Measurements from ENCODE around the gene GPR25.

The GPR25 gene

DNA sequence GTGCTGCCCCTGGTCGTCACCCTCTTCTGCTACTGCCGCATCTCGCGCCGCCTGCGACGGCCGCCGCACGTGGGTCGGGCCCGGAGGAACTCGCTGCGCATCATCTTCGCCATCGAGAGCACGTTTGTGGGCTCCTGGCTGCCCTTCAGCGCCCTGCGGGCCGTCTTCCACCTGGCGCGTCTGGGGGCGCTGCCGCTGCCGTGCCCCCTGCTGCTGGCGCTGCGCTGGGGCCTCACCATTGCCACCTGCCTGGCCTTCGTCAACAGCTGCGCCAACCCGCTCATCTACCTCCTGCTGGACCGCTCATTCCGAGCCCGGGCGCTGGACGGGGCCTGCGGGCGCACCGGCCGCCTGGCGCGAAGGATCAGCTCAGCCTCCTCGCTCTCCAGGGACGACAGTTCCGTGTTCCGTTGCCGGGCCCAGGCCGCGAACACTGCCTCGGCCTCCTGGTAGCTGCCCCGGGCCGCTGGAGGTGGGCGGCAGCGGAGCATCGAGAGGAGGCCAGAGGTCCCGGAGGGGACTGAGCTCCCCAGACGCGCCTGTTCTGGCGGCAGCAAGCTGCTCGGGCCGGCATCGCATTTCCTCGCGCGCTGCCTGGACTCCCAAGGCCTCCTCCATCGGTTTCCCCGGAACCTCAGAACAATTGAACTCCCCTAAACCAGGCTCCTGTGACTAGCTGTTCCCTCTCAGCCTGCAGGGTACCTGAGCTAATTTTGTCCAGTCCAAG, 1.1 kb downstream of the GPR25 start:
- no peak for DNase-seq

DNA sequence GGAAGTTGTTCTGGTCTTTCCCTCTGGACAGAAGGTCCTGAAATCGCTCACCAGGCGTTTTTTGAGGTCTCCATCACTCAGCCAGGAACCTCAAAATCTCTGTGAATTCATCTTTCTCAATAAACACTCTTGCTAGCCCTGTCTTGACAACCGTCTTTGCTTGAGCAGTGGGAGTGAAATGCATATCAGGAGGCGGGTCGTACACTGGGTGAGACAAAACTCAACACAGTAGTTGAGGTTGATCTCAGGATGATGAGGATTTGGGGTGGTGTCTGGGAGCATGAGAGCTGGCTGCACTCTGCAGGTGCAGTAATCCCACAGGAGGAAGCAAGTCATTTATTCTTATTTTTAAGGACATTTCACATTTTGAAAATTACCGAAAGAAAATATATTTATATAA, 1.9 kb downstream of the GPR25 start:
- no peak for DNase-seq

DNA sequence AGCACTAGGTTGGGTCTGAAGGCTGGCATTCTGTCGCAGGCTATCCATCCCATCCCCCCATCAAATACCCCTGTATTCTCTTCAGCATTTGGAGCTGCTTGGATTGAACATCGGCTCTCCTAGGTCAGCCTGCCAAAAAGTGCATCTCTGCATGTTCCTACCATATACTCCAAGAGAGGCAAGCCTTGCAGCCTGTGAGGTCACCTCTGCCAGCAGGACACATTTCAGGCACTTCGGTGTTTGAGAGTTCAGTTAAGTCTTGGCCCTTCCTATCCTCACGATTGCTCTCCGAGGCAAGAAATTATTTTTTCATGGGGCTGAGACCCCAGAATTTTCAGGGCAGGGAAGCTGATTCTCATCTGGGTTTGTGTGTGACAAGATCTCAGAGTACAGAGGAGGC, 2.6 kb downstream of the GPR25 start:
- no peak for DNase-seq

DNA sequence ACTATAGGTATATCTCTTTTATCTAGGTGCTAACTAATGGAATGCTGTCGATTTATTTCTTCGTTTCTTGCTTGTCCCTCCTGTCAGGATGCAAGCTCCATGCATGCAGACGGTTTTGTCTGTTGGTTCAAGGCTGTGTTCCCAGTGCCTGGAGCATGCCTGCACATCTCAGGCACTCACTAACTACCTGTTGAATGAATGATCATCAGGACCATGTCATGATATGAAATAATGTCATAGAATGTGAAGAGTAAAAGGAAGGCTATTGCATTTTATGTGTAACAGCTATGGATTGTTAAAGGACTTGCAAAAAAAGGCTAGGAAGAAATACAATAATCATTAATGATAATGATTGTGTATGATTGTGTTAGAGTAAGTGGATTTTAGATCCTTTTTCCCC, 4.2 kb downstream of the GPR25 start:
- DNase-seq, result no peak

DNA sequence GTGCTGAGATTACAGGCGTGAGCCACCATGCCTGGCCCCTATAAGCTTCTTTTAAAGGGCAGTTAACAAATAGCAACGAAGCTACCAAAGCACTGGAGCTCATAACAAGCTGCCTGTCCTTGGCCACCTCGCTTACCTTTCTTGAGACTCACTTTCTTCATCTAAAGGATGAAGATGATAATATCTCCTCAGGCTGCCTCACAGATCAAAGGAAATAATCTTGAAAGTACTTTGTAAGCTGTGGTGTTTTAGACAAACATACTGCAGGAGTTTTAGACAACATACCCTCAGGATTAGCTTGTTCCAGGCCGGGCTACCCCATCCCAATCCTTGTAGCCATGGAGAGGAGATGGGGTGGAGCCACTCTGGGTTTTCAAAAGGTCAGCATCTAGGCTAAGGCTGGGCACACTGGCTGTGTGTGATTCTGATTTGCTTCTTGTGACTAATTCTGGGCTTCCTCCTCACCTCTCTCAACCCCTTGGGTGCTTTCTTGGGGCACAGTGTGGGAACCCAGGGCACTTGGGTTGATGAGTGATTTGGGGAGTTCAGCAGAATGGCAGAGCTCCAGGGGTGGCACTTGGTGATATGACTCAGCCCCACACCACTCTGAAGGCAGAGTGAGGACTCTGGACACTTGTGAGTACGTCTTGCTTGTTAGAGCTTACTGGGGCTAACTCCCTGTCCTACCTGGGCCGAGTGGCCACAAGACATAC, 5.2 kb downstream of the GPR25 start:
- DNase-seq, result no peak

DNA sequence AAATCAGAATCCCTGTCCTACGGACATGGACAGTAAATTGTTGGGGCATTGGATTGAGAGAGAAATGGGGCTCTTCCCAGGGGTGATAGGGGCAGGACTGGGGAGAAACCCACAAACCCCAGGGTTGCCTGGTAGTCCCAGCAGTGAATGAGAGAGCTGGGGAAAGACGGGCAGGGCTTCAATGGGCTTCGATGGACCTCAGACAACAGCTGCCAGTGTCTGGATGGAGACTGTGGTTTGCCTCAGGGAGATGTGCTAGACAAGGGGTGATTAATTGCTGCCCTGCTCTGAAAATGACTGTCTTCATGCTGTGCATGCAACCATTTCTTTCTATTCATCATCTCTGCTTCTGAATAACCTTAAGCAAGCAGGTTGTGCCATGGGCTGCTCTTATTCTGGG, 7.4 kb downstream of the GPR25 start:
- DNase-seq, result no peak

DNA sequence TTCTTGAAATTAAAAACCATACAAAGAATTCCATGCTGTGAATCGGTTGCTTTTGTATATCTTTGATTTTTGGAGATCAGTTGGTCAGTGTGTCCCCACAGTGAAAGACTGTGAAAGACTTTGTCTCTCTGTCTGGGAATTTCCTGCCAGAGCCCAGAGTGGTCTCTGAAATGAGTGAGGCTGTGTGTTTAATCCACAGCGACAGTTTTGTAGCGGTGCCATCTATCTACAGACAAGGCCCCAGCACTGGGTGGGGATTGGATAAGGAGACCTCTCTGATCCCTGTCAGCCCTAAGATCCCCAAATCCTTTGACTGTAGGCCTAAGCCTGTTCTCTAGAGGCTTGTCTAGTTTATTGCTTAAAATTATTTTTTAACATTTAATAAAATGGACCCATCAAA, 10.3 kb downstream of the GPR25 start:
- peak; percentile 28 for DNase-seq

DNA sequence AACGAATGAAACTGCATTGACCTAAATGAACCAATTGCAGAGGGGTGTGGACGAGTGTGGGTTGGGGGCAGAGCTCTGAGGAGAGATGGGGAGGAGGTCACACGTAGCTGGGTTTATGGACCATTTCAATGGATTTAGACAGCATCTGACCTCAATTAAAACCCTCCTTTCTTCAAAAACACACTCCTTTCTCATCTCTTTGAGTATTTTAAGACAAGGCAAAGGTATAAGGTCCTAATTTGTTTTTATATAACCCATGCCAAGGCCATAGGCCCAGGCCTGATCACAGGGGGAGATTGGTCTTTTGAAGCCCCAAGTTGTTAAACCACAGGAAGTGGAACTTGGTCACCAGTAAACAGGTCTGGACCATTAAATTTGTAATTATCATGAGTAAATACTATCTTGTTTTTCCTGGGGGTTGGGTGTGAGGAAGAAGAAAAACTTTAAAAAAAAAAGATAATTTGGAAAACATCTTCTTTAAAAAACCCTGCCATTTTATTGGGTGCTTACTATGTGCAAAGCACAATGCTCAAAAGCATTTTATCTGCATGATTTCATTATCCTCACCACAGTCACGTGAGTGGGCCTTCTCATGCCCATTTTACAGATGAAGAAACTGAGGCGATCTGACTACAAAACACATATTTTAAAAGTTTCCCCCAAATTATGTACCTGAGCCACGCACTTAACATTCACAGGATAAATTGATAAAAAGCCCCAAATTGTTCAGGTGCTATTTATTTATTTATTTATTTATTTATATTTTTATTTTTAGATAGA, 13.0 kb downstream of the GPR25 start:
- DNase-seq, result peak; percentile 30

DNA sequence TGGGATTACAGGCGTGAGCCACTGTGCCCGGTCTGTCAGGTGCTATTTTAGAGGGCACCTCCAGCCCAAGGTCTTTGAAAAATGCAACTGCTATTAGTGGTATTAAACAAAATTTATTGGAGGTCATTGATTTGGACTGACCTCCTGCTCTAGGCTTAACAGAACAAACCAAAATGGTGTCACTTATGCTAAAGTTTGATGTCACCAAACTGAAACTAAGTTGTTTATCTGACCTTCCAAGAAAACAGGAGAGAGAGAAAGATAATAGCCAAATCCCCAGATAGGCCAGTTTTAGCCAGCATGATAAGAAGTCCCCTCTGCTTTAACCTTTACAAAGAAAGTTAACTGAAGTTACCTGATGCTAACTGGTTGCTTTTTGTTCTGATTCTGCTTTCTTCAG, 13.8 kb downstream of the GPR25 start:
- no peak for DNase-seq

DNA sequence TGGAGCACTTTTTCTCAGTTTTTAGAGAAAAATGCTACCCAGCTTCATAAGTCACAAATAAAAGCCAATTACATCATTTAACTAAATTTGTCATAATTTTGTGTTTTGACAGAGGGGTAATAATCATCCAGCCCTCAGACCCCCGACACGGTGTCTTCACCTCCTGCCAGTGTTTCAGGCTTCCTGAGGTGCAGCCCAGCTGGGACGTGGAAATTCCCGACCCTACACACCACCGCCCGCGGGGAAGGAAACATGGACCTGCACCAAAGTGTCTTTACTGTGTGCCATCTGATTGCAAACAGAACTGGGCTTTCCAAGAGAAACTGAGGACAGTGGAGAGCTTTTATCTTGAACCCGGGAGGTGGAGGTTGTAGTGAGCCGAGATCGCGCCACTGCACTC, 14.3 kb downstream of the GPR25 start:
- DNase-seq, result no peak

DNA sequence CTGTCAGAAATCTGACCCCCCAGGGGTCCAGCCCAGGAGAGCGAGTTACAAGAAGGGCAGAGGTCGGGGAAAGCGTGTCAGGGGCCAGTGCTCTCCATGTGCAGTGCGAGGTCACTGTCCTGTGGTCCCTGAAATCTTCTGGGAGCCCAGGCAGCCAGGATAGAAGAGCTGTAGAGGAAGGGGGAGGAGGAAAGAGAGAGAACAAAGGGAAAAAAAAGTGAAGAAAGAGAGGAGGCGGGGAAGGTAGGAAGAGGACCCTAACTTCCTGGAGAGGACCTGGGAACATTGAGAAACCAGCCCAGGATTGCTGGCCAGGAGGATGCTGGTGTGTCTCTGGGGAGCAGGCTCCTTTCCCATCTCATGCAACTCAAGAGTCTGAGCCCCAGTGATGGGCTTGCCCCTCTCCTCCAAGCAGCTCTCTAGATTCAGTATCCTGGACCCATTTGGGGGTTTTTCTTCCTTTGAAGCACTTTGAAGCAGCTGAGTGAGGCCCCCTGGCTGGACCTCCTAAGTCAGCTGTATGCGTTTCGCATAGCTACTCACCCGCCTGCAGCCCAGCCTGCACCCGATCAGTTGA, 15.1 kb downstream of the GPR25 start:
- DNase-seq, result no peak

DNA sequence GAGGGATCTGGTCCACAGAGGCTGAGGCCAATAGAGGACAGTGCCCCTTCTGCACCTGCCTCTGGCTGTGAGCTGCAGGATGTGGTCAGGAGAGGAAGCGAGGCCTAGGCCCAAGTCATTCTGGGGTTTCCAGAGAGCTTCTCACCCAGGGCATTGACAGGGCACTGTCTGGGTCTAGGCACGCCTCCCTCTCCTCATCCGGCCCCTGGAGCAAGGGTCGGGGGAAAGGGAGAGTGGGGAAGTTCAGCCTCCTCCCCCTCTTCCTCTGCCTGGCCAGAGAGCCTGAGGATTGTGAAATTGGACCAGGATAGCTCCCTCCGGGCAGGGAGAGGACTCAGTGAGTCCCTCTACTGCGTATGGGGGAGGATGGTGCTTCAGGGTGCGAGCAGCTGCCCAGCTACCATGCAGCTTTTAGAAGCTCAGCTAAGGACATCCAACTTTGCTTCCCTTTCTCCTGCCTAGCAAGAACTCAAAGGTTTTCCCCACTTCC, 15.6 kb downstream of the GPR25 start:
- DNase-seq, result peak; percentile 78

DNA sequence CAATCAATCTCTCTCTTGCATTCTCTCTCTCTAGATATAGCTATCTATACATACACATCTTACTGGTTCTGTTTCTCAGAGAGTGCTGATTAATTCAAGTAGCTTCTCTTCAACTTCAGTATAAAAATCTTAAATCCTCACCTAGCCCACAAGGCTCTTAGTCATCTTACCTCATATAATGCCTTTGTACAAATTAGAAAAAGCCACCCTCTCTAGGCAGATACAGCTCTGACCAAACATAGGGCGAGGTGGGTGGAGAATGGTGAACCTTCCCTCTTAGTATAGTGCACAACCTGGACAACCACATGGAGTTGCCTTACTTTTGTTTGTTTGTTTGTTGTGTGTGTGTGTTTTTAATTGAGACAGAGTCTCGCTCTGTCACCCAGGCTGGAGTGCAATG, 16.8 kb downstream of the GPR25 start:
- no peak for DNase-seq

DNA sequence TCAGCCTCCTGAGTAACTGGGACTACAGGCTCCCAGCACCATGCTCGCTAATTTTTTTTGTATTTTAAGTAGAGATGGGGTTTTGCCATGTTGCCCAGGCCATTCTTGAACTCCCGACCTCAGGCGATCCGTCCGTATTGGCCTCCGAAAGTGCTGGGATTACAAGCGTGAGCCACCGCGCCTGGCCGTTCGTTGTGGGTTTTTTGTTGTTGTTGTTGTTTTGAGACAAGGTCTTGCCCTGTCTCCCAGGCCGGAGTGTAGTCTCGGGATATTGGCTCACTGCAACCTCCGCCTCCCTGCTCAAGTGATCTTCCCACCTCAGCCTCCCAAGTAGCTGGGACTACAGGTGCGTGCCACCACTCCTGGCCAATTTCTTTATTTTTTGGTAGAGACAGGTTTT, 17.2 kb downstream of the GPR25 start:
- DNase-seq, result no peak

DNA sequence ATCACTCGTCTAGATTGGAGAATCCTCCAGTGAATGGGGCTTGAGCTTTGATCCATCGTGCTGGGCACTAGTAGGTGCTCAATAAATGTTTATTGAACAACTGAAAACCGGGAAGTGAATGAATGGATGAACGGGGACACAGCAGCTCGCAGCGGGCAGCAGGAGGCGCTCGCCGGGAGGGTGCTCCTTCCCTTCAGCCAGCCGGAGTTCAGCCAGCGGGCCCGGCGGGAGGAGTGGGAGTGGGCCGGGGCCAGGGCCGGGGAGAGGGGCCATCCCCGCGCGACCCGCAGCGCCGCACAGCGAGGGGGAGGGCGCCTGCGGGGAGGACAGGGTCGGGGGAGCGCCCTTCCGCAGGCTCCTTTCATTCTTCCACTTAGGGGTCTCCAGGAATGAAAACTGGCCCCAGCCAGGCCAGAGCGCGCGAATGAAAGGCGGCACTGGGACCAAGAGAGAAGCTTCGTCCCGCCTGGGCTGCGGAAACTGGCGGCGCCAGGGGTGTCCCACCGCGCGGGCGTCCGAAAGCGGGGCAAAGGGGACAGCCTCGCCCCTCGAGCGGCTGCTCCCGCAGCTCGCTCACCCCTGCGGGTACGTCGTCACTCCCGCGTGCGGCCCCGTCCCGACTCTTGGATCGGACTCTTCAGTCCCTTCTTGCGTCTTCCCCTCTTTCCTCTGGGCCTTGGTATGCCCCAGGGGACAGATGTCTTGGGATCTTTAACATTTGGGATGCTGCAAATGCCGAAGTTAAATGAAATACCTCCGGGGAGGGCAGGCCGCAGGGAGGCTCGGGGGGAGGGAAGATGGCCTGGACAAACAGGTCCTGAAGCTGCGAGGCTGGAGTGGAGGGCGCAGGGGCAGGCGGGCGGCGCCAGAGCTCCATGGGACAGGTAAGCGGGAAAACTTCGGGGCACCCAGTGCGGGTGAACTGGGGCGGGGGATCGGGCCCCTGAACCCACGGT, 18.3 kb downstream of the GPR25 start:
- no peak for DNase-seq

DNA sequence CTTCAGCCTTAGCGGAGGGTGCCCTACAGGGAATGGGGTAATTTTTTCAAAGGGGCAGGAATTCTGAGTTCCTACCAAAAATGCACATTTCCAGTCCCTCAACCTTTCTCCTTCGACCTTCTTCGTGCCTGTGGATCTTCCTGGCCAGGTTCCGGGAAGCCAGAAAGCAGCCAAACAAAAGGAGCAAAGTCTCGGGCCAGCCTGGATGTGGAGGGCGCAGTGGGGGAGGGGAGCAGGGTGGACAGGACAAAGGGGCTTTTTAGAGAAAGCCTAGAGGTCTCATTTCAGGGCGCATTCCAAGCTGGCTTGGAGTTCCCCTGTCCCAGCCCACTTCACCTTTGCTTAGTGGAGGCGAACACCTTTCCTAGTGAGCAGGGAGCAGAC, 19.0 kb downstream of the GPR25 start:
- DNase-seq, result no peak

DNA sequence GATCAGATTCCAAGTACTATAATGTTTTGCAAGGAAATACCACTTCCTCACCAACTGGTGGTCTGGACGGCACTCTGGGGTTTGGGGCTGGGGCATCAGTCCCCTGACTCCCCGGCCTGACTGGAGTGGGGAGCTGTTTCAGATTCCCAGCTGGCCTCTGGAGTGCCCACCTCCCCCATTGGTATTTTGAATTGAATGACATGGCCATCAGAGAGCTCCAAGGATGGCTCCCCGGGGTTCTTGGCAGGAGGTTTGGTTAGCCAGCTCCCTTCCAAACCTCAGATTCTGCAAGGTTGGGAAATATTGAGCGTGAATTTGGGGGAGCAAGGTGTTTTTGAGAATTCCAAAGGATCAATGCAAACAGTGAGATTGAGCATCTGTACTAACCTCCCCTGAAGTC, 19.8 kb downstream of the GPR25 start:
- no peak for DNase-seq

DNA sequence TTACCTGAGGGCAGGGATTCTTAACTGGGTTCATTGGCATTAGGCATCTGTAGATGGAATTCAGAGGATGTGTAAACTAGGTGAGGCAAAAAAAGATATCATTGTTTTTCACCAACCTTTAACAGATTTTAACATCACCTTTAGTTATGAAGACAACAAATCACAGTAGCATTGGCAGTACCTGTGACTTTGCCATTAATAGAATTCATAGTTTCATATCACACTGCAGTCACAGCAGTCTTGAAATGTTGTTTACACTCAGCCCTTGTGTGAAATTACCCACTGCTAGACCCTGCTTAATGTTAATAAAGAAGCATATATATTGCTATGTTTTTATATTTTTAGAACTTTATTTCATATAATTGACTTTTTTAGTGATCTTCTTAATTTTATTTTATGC, 20.2 kb downstream of the GPR25 start:
- no peak for DNase-seq

DNA sequence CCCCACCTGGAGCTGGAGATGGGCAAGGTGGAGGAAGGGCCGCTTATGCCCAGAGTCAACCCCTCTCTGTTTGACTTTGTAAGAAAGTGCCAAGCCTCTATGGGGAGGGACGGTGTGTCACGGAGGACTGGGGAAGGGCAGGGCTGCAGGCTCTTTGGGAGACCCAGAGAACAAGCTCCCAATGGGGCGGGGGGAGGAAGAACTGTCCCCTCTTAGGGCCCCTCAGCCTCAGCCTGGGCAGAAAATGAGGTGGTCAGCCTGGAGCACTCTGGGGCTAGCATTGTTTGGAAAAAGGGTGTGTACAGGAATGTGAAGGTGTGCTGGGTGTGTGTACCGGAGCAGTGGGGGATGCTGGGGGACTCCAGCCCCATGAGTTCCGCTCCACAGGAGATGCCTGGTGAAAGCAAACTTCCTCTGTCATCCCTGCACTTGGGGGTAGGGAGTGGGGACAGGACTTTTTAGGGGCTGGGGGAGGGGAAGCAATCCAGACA, 20.7 kb downstream of the GPR25 start:
- no peak for DNase-seq

DNA sequence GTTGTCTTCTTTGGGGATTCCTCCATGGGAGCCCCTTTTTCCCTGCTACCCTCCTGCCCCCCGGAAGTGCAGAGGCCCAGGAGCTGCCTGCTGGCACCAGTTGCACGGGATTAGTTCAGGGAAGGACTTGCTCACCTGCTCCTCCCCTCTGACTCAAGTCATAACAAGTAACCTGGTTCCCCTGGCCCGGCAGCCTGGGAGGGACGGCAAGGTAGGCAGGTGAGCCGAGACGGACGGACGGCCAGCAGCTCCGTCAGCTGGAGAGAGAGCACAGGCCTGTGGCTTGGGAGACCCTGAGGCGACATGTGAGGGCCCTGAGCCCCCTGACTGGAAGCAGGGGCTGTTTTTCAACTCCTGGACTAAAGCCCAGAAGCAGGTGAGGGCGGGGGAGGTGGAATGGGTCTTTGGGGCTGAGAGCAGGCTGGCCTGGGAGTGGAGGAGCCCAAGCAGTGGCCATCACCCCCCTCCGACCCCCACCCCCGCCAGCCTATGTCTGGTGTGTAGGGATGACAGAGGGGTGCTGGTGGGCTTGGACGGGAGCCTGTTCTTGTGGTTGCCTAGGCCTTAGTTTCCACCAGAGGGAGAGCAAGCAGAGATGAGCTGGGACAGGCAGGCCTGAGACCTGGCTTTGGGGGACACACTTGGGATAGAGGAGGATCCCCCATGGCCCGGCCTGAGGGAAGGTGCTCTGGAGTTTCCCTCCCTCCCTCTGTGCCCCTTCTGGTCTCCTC, 22.1 kb downstream of the GPR25 start, which contains the start of gene INAVA:
Gene INAVA (plus strand): TSS at position 189 of the 731 bp plus-strand sequence. CDS start 3,501 bp downstream, outside the sequence.
- DNase-seq, result no peak

DNA sequence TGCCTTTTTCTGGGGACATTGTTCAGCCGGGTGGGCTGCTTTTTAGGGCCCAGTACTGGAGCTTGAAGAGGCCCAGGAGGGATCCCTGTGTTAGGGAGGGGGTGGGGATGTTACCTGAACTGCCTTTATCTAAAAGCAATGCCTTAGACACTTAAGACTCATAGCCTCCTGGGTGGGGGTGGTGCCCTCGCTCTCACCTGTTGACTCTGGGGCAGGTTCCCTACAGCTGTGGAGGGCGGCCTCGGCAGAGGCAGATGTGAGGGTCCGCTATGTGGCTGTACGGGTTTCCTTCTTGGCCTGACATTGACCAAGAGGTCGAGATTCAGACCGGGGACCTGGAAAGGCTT, 22.6 kb downstream of the GPR25 start:
- DNase-seq, result no peak

Measured in activated CD8-positive, alpha-beta memory T cell treated with anti-CD3 and anti-CD28 coated beads, Interleukin-2, amount 50 U/mL, for 48 hours (primary cell).